ENCODE measurements around the gene KIFAP3. TPM values are rescaled to one million over a fixed set of nuclear protein-coding genes. Genes with fewer than 3 reads are reported as not detected.

KIFAP3 gene
- total RNA-seq, 1 experiment from 2014 or later: 3.8 TPM

DNA sequence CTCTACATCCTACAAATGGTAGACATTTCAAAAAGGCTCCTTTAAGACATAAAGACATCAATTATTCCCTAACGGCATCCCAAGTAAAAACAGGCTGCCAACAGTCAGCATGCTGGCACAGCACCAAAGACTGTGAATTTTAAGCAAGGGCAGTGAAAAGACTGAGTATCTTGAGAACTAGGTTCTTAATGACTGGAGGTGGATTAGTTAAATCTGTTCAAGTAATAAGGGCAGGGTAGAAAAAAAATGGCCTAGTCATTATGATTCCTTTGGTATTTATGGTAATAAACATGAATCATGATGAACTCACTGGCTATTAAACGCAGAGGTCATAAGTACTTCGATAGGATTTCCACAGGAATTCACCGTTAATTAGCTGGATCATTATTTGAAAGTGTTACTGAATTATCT lies 75.2 kb downstream of the KIFAP3 start:
- Histone ChIP-seq H3K79me2 (ENCODE audit: insufficient read depth, low read length) (no peaks in the 10 kb centered on the region), H3K9ac (ENCODE audit: extremely low read depth, insufficient read length, low read length) (no peak overlapping the region), H2AK5ac (ENCODE audit: insufficient read length, low read length) (no peak overlapping the region), H3K4me2 (ENCODE audit: insufficient read depth, insufficient read length, low read length) (no peak overlapping the region), H3K9me3 (ENCODE audit: control insufficient read depth, low read depth, low read length) (no peaks in the 10 kb centered on the region), H3K4me1 (ENCODE audit: insufficient read depth, low read length) (no peaks in the 10 kb centered on the region), H2BK5ac (ENCODE audit: insufficient read length, low read length) (no peak overlapping the region), H4K91ac (ENCODE audit: insufficient read length, low read depth, low read length) (no peak overlapping the region), H3K4ac (ENCODE audit: low read depth, low read length) (no peak overlapping the region), H4K5ac (ENCODE audit: insufficient read length, low read depth, low read length) (no peak overlapping the region), H2BK15ac (ENCODE audit: low read depth, low read length) (no peak overlapping the region), H2BK20ac (ENCODE audit: low read depth, low read length, poor library complexity, severe bottlenecking) (no peak overlapping the region), H3K27me3 (ENCODE audit: insufficient read depth, low read length) (no peaks in the 10 kb centered on the region), H2BK120ac (ENCODE audit: low read depth, low read length, poor library complexity, severe bottlenecking) (no peak overlapping the region), H3K27ac (ENCODE audit: insufficient read length, low read depth, low read length) (no peak overlapping the region), H2BK12ac (ENCODE audit: insufficient read length, low read depth, low read length) (no peak overlapping the region), H3K79me1 (ENCODE audit: insufficient read depth, low read depth, low read length, poor library complexity, severe bottlenecking) (no peaks in the 10 kb centered on the region), H4K20me1 (ENCODE audit: control insufficient read depth, insufficient read depth, insufficient read length) (no peaks in the 10 kb centered on the region), H3T11ph (ENCODE audit: low read length) (no peak overlapping the region), H3K14ac (ENCODE audit: insufficient read depth, low read length) (no peak overlapping the region), H3K23ac (ENCODE audit: insufficient read length, low read depth, low read length) (no peak overlapping the region), H3K23me2 (ENCODE audit: insufficient read length, low read depth, low read length, poor library complexity, severe bottlenecking) (no peaks in the 10 kb centered on the region), H3K56ac (ENCODE audit: insufficient read length, low read depth, low read length) (no peak overlapping the region), H4K8ac (replicated peaks; ENCODE audit: insufficient read length, low read depth, low read length) (no peak overlapping the region), H2AFZ (ENCODE audit: low read length) (no peak overlapping the region), H3K18ac (ENCODE audit: insufficient read length, low read depth, low read length) (no peak overlapping the region)
- Mint-ChIP-seq H3K4me1 (peaks cover 2 to 6% of the 10 kb centered on the region in 2 experiments; a peak in 2 of 4 replicates), H3K27me3 (ENCODE audit: low read depth) (peaks cover 64% of the 10 kb centered on the region), H3K36me3 (ENCODE audit: insufficient read depth in 1 of 3, low read depth in 3 of 3) (no peaks in the 10 kb centered on the region), H3K27ac (no peak overlapping the region), H3K9me3 (no peaks in the 10 kb centered on the region), H3K4me3 (no peak overlapping the region)
- DNase-seq: no peak
- no CpG with 5 or more reads among the region's 4 CpGs for WGBS (ENCODE audit: extremely low coverage, insufficient read length, low lambda C conversion rate)
- TF ChIP-seq, protein P1, sequence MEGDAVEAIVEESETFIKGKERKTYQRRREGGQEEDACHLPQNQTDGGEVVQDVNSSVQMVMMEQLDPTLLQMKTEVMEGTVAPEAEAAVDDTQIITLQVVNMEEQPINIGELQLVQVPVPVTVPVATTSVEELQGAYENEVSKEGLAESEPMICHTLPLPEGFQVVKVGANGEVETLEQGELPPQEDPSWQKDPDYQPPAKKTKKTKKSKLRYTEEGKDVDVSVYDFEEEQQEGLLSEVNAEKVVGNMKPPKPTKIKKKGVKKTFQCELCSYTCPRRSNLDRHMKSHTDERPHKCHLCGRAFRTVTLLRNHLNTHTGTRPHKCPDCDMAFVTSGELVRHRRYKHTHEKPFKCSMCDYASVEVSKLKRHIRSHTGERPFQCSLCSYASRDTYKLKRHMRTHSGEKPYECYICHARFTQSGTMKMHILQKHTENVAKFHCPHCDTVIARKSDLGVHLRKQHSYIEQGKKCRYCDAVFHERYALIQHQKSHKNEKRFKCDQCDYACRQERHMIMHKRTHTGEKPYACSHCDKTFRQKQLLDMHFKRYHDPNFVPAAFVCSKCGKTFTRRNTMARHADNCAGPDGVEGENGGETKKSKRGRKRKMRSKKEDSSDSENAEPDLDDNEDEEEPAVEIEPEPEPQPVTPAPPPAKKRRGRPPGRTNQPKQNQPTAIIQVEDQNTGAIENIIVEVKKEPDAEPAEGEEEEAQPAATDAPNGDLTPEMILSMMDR (conservative IDR thresholded peaks at IDR 0.05): no peak

Data from H9 (cell line).